Left renal pelvis (tissue), 4 donors: ENCODE data around the gene IGSF23. TPM values are rescaled to one million over a fixed set of nuclear protein-coding genes. Genes with fewer than 3 reads are reported as not detected.

Experiments used
- DNase-seq, 4 donors: peaks; one replicate each; pipeline ENCODE4 v3.0.0-alpha.2; 2013; ENCODE audit warnings: low read depth in 4 of 4, low spot score in 3 of 4
- polyA plus RNA-seq, 4 donors: library from polyadenylated mRNA; unstranded; fragments of 120-200 nt; gene quantifications; one replicate each; pipeline ENCODE4 v1.2.1, GENCODE V29; 2013; ENCODE audit not compliant: insufficient read length in 4 of 4

Gene IGSF23
- polyA plus RNA-seq, 4 donors: 0.73 to 1.5 (median 0.85) TPM; not detected in 1

DNA sequence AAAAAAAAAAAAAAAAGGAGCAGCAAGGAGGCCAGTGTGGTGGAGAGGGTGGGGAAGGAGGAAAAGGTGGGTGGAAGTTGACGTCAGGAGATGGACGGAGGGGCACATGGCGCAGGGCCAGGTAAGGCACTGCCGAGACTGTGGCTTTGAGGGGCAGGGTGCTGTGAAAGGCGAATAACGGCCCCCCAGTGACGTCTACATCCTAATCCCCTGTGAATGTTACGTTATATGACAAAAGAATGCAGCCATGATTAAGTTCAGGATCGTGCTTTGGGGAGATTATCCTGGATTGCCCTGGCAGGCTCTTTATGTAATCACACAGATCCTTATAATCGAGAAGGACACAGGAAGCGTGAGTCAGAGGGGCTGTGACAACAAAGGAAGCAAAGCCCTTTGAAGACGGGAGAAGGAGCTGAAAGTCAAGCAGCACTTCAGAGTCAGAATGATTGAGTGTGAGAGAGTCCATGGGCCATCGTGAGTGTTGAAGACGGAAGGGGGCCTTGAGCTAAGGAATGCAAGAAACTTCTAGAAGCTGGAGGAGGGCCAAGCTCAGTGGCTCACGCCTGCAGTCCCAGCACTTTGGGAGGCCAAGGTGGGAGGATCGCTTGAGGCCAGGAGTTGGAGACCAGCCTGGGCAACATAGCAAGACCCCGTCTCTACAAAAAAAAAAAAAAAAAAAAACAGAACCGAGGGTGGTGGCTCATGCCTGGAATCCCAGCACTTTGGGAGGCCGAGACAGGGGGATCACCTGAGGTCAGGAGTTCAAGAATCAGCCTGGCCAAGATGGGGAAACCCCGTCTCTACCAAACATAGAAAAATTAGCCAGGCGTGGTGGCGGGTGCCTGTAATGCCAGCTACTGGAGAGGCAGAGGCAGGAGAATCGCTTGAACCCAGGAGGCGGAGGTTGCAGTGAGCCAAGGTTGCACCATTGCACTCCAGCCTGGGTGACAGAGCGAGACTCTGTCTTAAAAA, 71.8 kb downstream of the IGSF23 start:
- DNase-seq: no peak

DNA sequence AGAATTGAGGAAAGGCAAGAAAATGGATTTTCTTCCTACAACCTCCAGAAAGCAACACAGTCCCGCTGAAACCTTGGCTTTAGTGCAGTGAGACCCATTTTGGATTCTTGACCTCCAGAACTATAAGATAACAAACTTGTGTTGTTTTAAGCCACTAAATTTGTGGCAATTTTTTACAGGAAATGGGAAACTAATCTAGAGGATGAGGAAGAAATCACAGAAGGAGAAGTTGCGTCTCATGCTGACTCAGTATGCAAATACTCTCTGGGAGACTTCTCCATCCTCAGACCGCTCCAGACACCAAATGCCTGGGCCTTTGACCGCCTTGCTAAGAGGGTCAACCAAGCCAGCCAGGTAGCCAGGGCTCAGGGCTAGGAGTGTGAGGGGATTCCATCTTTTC, 72.5 kb downstream of the IGSF23 start:
- DNase-seq: no peak

Other genes with a start within 250 kb of the IGSF23 start
- gene ZNF285, start 212.0 kb upstream of the IGSF23 start, polyA plus RNA-seq: 10 to 100 TPM in 3 of 4 donors, 1 to 10 TPM in 1; 6.4 to 11.4 (median 10.8) TPM
- 10 to 100 TPM in 3 of 4 donors, 1 to 10 TPM in 1; 9.1 to 16.7 (median 14.5) TPM for gene ZNF229, start 165.1 kb upstream of the IGSF23 start, polyA plus RNA-seq
- 10 to 100 TPM; 13.9 to 19.2 (median 15.6) TPM for gene ZNF180, start 113.0 kb upstream of the IGSF23 start, polyA plus RNA-seq
- gene CEACAM20, start 83.9 kb upstream of the IGSF23 start, polyA plus RNA-seq: not detected
- gene PVR, start 30.3 kb downstream of the IGSF23 start, polyA plus RNA-seq: 10 to 100 TPM; 21.3 to 39.9 (median 28.3) TPM
- gene CEACAM19, start 57.9 kb downstream of the IGSF23 start, polyA plus RNA-seq: 10 to 100 TPM in 2 of 4 donors, 1 to 10 TPM in 2; 9.0 to 27.2 (median 14.3) TPM
- not detected for gene CEACAM16, start 85.6 kb downstream of the IGSF23 start, polyA plus RNA-seq
- gene BCL3, start 135.1 kb downstream of the IGSF23 start, polyA plus RNA-seq: 10 to 100 TPM in 2 of 4 donors, 1 to 10 TPM in 2; 5.5 to 16.5 (median 8.8) TPM
- 1 to 10 TPM in 3 of 4 donors, under 1 TPM in 1; 0.25 to 7.9 (median 6.0) TPM for gene CBLC, start 164.3 kb downstream of the IGSF23 start, polyA plus RNA-seq
- gene BCAM, start 195.5 kb downstream of the IGSF23 start, polyA plus RNA-seq: 100 to 1,000 TPM in 3 of 4 donors, 10 to 100 TPM in 1; 71.5 to 730 (median 500) TPM
- gene NECTIN2, start 232.7 kb downstream of the IGSF23 start, polyA plus RNA-seq: 100 to 1,000 TPM in 3 of 4 donors, 10 to 100 TPM in 1; 74.3 to 165 (median 151) TPM